ENCODE results near the gene IQCE.

The IQCE gene

DNA sequence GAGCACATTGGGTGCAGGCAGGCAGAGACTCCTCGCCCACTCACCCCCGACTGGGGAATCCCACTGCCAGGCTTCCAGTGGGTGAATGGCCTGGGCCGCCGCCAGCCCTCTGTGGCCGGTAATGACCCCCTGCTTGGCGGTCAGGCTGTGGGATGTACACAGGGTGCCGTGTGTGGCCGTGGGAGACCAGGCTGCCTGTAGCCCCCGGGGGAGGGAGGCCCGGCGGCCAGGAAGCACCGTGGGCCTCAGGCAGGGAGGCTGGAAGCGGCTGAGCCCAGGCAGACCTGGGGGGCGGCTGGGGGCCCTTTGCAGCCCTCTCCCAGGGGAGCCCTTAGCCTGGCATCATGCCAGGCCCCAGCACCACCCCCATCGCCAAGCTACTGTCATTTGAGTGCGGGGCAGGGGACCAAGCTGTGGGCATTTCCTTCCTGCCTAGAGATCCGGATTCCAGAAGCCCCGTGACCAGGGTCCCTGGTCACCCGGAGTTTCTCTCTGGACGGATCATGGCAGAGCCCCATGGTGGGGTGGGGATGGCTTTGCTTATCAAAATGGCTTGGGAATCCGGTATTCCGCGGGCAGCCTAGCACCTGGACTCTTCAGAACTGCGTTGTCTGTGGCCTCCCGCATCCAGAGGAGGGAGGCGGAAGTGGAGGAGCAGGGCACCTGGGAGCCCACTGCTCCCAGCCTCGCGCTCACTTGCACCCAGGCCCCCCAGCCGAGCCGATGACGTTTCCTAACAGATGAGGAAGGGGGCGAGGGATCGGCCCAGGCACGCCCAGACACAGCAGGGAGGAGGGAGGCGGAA is 74.2 kb downstream of the IQCE start:
- peak overlapping the region; percentile 73 to 94 for H3K4me3 ChIP-seq (ENCODE audit: insufficient read depth in 1 of 2, low read depth in 1 of 2, low read length in 2 of 2)
- peak overlapping the region; percentile 92 for H3K9ac ChIP-seq (ENCODE audit: low read length)
- peak overlapping the region; percentile 89 to 98 for H3K18ac ChIP-seq (ENCODE audit: low read depth in 1 of 2, low read length in 2 of 2)
- peak; percentile 85 for DNase-seq
- no peaks in the 10 kb centered on the region for H3K9me3 ChIP-seq (ENCODE audit: control insufficient read depth, low read length)
- H3K36me3 ChIP-seq (ENCODE audit: control insufficient read depth in 1 of 2, insufficient read depth in 2 of 2, low read depth in 1 of 2, low read length in 2 of 2), result peaks cover 4 to 36% of the 10 kb centered on the region in 2 experiments
- peak overlapping the region; percentile 37 to 96 for H3K14ac ChIP-seq (ENCODE audit: low read length in 2 of 2)
- WGBS, result 2% methylated on average over 32 of the region's 35 CpGs
- peak overlapping the region; percentile 95 for H2BK5ac ChIP-seq (ENCODE audit: low read depth, low read length, poor library complexity, severe bottlenecking)
- peak overlapping the region; percentile 6 for H2BK15ac ChIP-seq (ENCODE audit: low read depth, poor library complexity, severe bottlenecking)
- peak overlapping the region; percentile 99 for H3K27ac ChIP-seq (ENCODE audit: low read length, poor library complexity, severe bottlenecking)
- H2AK5ac ChIP-seq (ENCODE audit: low read length, severe bottlenecking), result peak overlapping the region; percentile 87
- peak overlapping the region; percentile 86 for H3K4me2 ChIP-seq (ENCODE audit: low read length, poor library complexity, severe bottlenecking)
- H3K4me1 ChIP-seq (ENCODE audit: control insufficient read depth, insufficient read depth, low read depth, low read length), result peaks cover 56% of the 10 kb centered on the region
- peak overlapping the region; percentile 55 for H4K91ac ChIP-seq (ENCODE audit: low read length)
- H3K27me3 ChIP-seq (ENCODE audit: control insufficient read depth in 1 of 2, insufficient read depth in 1 of 2, low read length in 2 of 2), result no peaks in the 10 kb centered on the region
- peak overlapping the region; percentile 72 for H4K8ac ChIP-seq (ENCODE audit: low read length)
- no peaks in the 10 kb centered on the region for H3K79me1 ChIP-seq (replicated peaks; ENCODE audit: low read length, poor library complexity, severe bottlenecking)
- H3K23ac ChIP-seq (ENCODE audit: low read length in 2 of 2), result peak overlapping the region in 1 of 2 experiments; percentile 98
- peak overlapping the region; percentile 85 for H2BK120ac ChIP-seq (ENCODE audit: low read depth, low read length)
- no peak overlapping the region for H2AFZ ChIP-seq (ENCODE audit: low read depth, low read length)
- H2BK12ac ChIP-seq (ENCODE audit: low read length in 2 of 2), result peak overlapping the region; percentile 9 to 70
- H3K4ac ChIP-seq (ENCODE audit: low read depth in 1 of 2, low read length in 2 of 2), result peak overlapping the region; percentile 68 to 93

DNA sequence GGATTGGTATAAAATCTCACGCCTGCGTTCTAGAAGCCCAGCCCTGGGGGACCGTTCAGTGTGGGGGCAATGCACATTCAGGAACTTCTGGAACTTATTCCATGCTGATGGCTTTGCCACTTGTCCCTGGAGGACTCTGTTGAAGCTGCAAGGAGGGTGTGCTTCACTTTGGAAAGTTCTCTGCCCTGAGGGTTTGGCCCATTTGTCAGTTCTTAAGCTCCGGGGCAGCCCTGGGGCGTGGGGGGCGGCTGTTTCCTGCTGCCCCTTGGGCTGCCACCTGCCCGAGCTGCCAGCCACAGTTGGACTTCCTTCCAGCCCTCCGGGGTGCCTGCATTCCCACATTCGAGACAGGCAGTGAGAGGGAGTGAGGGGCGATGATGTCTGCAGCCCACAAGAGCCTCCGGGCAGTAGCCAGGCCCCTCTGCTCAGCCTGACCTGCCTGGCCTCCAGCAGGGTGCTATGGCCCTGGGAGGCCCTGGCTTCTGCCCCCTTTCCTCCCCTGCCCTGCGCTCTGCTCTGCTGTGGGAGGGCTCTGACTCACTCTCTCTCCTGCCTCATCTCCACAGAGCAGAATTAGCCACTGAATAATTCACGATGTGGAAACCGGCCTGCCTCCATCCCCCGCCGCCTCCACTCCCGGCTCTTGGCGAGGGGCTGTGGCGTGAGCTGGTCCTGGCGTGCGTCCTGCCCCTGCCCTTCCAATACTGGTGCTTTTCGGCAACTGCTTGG is 74.9 kb downstream of the IQCE start:
- Histone ChIP-seq H3K4me2 (ENCODE audit: low read length, poor library complexity, severe bottlenecking) (peak overlapping the region; percentile 86), H4K91ac (ENCODE audit: low read length) (peak overlapping the region; percentile 98), H3K4me1 (ENCODE audit: control insufficient read depth, insufficient read depth, low read depth, low read length) (peaks cover 64% of the 10 kb centered on the region), H3K9me3 (ENCODE audit: control insufficient read depth, low read length) (no peaks in the 10 kb centered on the region), H2AFZ (ENCODE audit: low read depth, low read length) (no peak overlapping the region), H4K8ac (ENCODE audit: low read length) (peak overlapping the region; percentile 74), H2BK15ac (ENCODE audit: low read depth, poor library complexity, severe bottlenecking) (peak overlapping the region; percentile 31), H3K4ac (ENCODE audit: low read depth in 1 of 2, low read length in 2 of 2) (peak overlapping the region; percentile 70 to 93), H3K4me3 (ENCODE audit: insufficient read depth in 1 of 2, low read depth in 1 of 2, low read length in 2 of 2) (peak overlapping the region; percentile 73 to 94), H3K23ac (ENCODE audit: low read length in 2 of 2) (peak overlapping the region in 1 of 2 experiments; percentile 43), H3K9ac (ENCODE audit: low read length) (peak overlapping the region; percentile 92), H3K14ac (ENCODE audit: low read length in 2 of 2) (peak overlapping the region in 1 of 2 experiments; percentile 88), H2AK5ac (ENCODE audit: low read length, severe bottlenecking) (peak overlapping the region; percentile 93), H3K27ac (ENCODE audit: low read length, poor library complexity, severe bottlenecking) (peak overlapping the region; percentile 99), H2BK12ac (ENCODE audit: low read length in 2 of 2) (peak overlapping the region; percentile 0 to 86), H3K27me3 (ENCODE audit: control insufficient read depth in 1 of 2, insufficient read depth in 1 of 2, low read length in 2 of 2) (no peaks in the 10 kb centered on the region), H3K79me1 (replicated peaks; ENCODE audit: low read length, poor library complexity, severe bottlenecking) (no peaks in the 10 kb centered on the region), H2BK120ac (ENCODE audit: low read depth, low read length) (peak overlapping the region; percentile 71), H3K18ac (ENCODE audit: low read depth in 1 of 2, low read length in 2 of 2) (peak overlapping the region; percentile 95 to 98), H3K36me3 (ENCODE audit: control insufficient read depth in 1 of 2, insufficient read depth in 2 of 2, low read depth in 1 of 2, low read length in 2 of 2) (peaks cover 4 to 36% of the 10 kb centered on the region in 2 experiments), H2BK5ac (ENCODE audit: low read depth, low read length, poor library complexity, severe bottlenecking) (peak overlapping the region; percentile 95)
- 3% methylated on average over 22 of the region's 22 CpGs for WGBS
- DNase-seq, result peak; percentile 96

DNA sequence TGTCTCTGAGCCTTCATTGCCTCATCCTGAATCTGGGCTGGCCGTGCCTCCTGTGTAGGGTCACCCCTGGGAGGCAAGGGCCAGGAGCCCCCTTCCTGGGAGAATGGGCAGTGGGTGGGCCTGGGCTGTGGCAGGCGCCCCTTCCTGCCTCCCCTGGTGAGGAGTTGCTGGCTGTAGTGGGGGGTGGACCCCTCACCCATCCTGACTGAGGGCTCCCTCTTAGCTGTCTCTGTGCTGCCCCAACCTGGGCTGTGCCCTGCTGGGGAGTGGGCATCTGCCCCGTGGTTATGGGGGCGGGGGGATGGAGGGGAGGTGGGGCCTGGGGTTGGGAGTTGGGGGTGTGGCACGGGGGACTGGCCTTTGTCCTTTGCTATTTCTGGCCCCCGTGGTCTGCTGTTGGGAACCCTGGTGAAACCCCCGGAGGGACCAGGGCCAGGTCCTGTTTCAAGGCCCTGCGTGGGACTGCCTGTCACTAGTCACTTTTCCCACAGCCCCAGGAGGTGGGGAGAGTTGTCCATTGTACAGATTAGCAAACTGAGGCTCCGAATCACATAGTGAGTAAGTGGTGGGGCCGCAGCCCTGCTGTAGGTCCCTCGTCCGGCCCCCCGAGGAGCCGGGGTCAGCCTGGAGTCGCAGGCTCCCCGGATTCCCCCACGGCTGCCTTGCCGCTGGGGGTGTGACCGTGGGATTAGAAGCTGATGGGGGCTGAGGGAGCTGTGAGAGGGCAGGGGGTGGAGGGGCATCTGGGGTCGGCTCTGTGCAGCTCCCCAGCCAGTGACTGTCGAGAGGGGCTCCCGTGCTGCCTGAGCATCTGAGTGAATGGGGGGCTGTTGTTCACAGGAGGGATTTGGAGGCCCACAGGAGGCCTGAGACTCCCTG is 75.7 kb downstream of the IQCE start:
- Histone ChIP-seq H3K4me2 (ENCODE audit: low read length, poor library complexity, severe bottlenecking) (peak overlapping the region; percentile 86), H2AK5ac (ENCODE audit: low read length, severe bottlenecking) (peak overlapping the region; percentile 93), H3K27me3 (ENCODE audit: control insufficient read depth in 1 of 2, insufficient read depth in 1 of 2, low read length in 2 of 2) (no peaks in the 10 kb centered on the region), H3K4me1 (ENCODE audit: control insufficient read depth, insufficient read depth, low read depth, low read length) (peaks cover 70% of the 10 kb centered on the region), H3K79me1 (replicated peaks; ENCODE audit: low read length, poor library complexity, severe bottlenecking) (no peaks in the 10 kb centered on the region), H3K23ac (ENCODE audit: low read length in 2 of 2) (peak overlapping the region in 1 of 2 experiments; percentile 34), H3K4ac (ENCODE audit: low read depth in 1 of 2, low read length in 2 of 2) (peak overlapping the region; percentile 70 to 72), H2BK12ac (ENCODE audit: low read length in 2 of 2) (peak overlapping the region in 1 of 2 experiments; percentile 85), H3K4me3 (ENCODE audit: insufficient read depth in 1 of 2, low read depth in 1 of 2, low read length in 2 of 2) (peak overlapping the region; percentile 61 to 73), H2BK15ac (ENCODE audit: low read depth, poor library complexity, severe bottlenecking) (peak overlapping the region; percentile 17), H3K36me3 (ENCODE audit: control insufficient read depth in 1 of 2, insufficient read depth in 2 of 2, low read depth in 1 of 2, low read length in 2 of 2) (peaks cover 4 to 43% of the 10 kb centered on the region in 2 experiments), H4K91ac (ENCODE audit: low read length) (peak overlapping the region; percentile 98), H2AFZ (ENCODE audit: low read depth, low read length) (no peak overlapping the region), H2BK120ac (ENCODE audit: low read depth, low read length) (peak overlapping the region; percentile 39), H3K9ac (ENCODE audit: low read length) (peak overlapping the region; percentile 69), H3K18ac (ENCODE audit: low read depth in 1 of 2, low read length in 2 of 2) (peak overlapping the region; percentile 95 to 97), H3K9me3 (ENCODE audit: control insufficient read depth, low read length) (no peaks in the 10 kb centered on the region), H3K14ac (ENCODE audit: low read length in 2 of 2) (peak overlapping the region in 1 of 2 experiments; percentile 88), H2BK5ac (ENCODE audit: low read depth, low read length, poor library complexity, severe bottlenecking) (peak overlapping the region; percentile 95), H3K27ac (ENCODE audit: low read length, poor library complexity, severe bottlenecking) (peak overlapping the region; percentile 99), H4K8ac (ENCODE audit: low read length) (peak overlapping the region; percentile 74)
- no peak for DNase-seq
- 88% methylated on average over 19 of the region's 22 CpGs for WGBS
